ENCODE data around the gene IFITM1. TPM values are rescaled to one million over a fixed set of nuclear protein-coding genes. Genes with fewer than 3 reads are reported as not detected.

IFITM1 gene
- total and polyA plus RNA-seq, 9 of the 15 experiments (the other 6 are each of a cell fraction or from before 2014, with no cell fraction given): 691 to 5,579 (median 974) TPM

GRCh38 chr11:342328-342727 is 28.5 kb downstream of the IFITM1 start (continued):
- TF ChIP-seq GTF3C2 (IDR thresholded peaks at IDR 0.05; ENCODE audit: borderline replicate concordance, extremely low read depth, insufficient read length) (no peak), ZNF644 (tag; IDR thresholded peaks at IDR 0.05; ENCODE audit: low read depth) (no peak), CHCHD3 (CRISPR knock-in tag; IDR thresholded peaks at IDR 0.05) (no peak), MAFG (tag; conservative IDR thresholded peaks at IDR 0.05) (peak; percentile 64), HEY1 (CRISPR knock-in tag; IDR thresholded peaks at IDR 0.05; ENCODE audit: borderline replicate concordance) (no peak), TAF1 (IDR thresholded peaks at IDR 0.05; ENCODE audit: control insufficient read depth, extremely low read depth, insufficient read depth, low read length, severe bottlenecking) (no peak), DNMT1 (IDR thresholded peaks at IDR 0.05) (no peak), MAFK (IDR thresholded peaks at IDR 0.05; ENCODE audit: low read length) (peak; percentile 51; the same call in 1 of the 2 replicates), ZNF316 (IDR thresholded peaks at IDR 0.05) (peak; percentile 95)
- TF ChIP-seq, protein P1, sequence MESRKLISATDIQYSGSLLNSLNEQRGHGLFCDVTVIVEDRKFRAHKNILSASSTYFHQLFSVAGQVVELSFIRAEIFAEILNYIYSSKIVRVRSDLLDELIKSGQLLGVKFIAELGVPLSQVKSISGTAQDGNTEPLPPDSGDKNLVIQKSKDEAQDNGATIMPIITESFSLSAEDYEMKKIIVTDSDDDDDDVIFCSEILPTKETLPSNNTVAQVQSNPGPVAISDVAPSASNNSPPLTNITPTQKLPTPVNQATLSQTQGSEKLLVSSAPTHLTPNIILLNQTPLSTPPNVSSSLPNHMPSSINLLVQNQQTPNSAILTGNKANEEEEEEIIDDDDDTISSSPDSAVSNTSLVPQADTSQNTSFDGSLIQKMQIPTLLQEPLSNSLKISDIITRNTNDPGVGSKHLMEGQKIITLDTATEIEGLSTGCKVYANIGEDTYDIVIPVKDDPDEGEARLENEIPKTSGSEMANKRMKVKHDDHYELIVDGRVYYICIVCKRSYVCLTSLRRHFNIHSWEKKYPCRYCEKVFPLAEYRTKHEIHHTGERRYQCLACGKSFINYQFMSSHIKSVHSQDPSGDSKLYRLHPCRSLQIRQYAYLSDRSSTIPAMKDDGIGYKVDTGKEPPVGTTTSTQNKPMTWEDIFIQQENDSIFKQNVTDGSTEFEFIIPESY (CRISPR knock-in tag; IDR thresholded peaks at IDR 0.05): no peak
- TF ChIP-seq, protein P2, sequence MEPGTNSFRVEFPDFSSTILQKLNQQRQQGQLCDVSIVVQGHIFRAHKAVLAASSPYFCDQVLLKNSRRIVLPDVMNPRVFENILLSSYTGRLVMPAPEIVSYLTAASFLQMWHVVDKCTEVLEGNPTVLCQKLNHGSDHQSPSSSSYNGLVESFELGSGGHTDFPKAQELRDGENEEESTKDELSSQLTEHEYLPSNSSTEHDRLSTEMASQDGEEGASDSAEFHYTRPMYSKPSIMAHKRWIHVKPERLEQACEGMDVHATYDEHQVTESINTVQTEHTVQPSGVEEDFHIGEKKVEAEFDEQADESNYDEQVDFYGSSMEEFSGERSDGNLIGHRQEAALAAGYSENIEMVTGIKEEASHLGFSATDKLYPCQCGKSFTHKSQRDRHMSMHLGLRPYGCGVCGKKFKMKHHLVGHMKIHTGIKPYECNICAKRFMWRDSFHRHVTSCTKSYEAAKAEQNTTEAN (CRISPR knock-in tag; IDR thresholded peaks at IDR 0.05): no peak

All from K562 (cell line).